GM06990 (cell line): Measurements from ENCODE around the gene CACTIN.

Source experiments
- DNase-seq: peaks from one replicate; pipeline ENCODE4 v3.0.0-alpha.2; 2011; ENCODE audit not compliant: insufficient read length; ENCODE audit errors: extremely low read depth
- H3K27me3 ChIP-seq: replicated peaks from 2 replicates; pipeline ENCODE4 v1.6.0; 2011; ENCODE audit warnings: low read length; ENCODE audit not compliant: control insufficient read depth, insufficient read depth
- H3K36me3 ChIP-seq: 2 replicates; pipeline ENCODE4 v1.5.1; 2011; ENCODE audit warnings: low read length; ENCODE audit not compliant: control insufficient read depth, insufficient read depth
- H3K4me3 ChIP-seq: replicated peaks from 2 replicates; pipeline ENCODE4 v1.5.1; 2011; ENCODE audit warnings: low read depth, mild to moderate bottlenecking, control low read depth, low read length
- CTCF ChIP-seq: IDR thresholded peaks from 2 replicates; pipeline ENCODE4 v1.5.1; 2011; ENCODE audit warnings: low read length, control low read depth, mild to moderate bottlenecking, inconsistent platforms; ENCODE audit not compliant: insufficient read depth, poor library complexity, severe bottlenecking

CACTIN gene

GRCh38 chr19:3627351-3627723 is 747 bp upstream of the CACTIN start:
- no peak for DNase-seq
- no peak for TF ChIP-seq CTCF

GRCh38 chr19:3625996-3626472 is 556 bp downstream of the CACTIN start:
- DNase-seq = no peak
- H3K27me3 ChIP-seq = no peaks in the 10 kb centered on the region
- no peak for TF ChIP-seq CTCF
- H3K36me3 ChIP-seq = peaks cover 11% of the 10 kb centered on the region
- H3K4me3 ChIP-seq = peak overlapping the region; percentile 99

More at GRCh38 chr19:3627351-3627723, 747 bp upstream of the CACTIN start:
- Histone ChIP-seq H3K27me3 (no peaks in the 10 kb centered on the region), H3K4me3 (peak overlapping the region; percentile 30), H3K36me3 (peaks cover 10% of the 10 kb centered on the region)

GRCh38 chr19:3623716-3624115 is 2.9 kb downstream of the CACTIN start:
- TF ChIP-seq CTCF = no peak
- Histone ChIP-seq H3K27me3 (no peaks in the 10 kb centered on the region), H3K36me3 (peaks cover 17% of the 10 kb centered on the region), H3K4me3 (no peak overlapping the region)
- DNase-seq = no peak

GRCh38 chr19:3622224-3622623 is 4.4 kb downstream of the CACTIN start:
- Histone ChIP-seq H3K27me3 (no peaks in the 10 kb centered on the region), H3K4me3 (no peak overlapping the region), H3K36me3 (peaks cover 17% of the 10 kb centered on the region)
- no peak for TF ChIP-seq CTCF
- DNase-seq = no peak

- DNase-seq = no peak
- Histone ChIP-seq H3K36me3 (peaks cover 17% of the 10 kb centered on the region), H3K27me3 (no peaks in the 10 kb centered on the region), H3K4me3 (no peak overlapping the region)
- TF ChIP-seq CTCF = no peak
Measured at GRCh38 chr19:3621689-3622088, 4.9 kb downstream of the CACTIN start.
